ENCODE measurements around the gene GSTM2.
A peak's percentile ranks its signal among the peaks of the same experiment; 100 is the strongest.

The GSTM2 gene

DNA sequence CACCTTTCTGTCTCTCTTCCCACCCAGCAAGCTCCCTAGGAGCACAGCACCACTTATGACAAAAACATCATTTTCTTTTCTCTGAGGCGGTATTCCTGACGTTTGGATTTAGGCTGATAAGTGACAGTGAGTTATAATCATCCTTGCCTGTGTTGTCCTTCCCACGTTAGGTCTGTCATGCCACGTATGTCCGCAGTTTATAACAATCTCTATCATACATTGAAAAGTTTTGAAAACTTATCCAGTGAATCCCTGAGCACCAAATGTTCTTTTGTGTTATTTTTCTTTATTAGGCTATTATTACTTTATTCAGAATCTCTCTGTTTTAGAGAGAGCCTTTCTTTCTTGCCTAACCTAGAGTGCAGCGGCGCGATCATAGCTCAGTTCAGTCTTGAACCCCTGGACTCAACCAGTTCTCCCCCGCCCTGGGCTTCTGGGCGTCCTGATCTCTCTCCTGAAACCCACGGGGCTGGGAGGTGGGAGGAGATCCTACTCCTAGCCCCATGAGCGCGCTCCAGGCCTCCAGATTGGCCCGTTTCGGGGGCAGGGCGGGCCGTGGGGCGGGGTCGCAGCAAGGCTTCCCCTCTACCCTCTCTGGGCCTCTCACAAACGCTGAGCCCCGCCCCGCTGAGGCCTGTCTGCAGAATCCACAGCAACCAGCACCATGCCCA is at the start of gene GSTM2:
Gene GSTM2, plus strand, starts transcription at position 606 of the 671 bp plus-strand sequence. Its CDS starts 59 bp downstream, at position 665.
- peak; percentile 85 for DNase-seq

DNA sequence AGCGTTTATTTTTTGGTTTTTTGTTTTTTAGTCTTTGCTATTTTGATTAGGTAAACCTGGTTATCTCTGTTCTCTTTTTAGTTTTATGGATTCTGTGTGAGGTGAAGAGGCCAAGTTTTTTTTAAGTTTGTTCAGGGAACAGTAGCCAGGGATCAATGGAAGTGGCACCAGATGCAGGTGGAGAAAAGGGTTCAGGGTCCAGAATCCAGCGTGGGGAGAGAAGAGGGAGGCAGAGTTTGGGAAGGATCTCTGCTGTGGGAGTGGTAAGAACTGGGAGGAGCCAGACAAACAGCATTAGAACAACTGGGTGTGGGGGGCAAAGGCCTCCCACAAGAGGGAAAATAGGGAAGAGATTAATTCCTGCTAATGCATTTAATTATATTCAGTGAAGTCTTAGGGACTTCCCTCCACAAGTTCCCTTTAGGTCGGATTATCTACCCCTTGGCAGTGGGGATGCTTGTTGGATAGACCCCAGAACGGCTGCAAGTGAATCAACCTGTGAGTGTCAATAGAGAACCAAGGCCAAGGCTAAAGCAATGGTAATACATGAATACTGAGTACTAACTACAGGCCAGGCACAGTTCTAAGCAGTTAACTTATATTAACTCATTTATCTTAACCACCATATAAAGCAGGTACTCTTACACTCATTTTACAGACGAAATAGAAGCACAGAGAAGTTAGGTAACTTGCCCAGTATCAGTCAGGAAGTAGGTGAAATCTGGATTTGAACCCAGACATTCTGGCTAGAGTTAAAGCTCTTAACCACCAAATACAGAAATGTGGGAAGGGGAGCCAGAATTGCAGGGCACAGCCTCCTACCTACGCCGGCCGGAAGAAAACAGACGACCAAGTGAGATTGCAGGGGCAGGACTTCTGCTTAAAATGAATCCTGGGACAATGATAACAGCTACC is 48.9 kb upstream of the GSTM2 start:
- no peak for DNase-seq

DNA sequence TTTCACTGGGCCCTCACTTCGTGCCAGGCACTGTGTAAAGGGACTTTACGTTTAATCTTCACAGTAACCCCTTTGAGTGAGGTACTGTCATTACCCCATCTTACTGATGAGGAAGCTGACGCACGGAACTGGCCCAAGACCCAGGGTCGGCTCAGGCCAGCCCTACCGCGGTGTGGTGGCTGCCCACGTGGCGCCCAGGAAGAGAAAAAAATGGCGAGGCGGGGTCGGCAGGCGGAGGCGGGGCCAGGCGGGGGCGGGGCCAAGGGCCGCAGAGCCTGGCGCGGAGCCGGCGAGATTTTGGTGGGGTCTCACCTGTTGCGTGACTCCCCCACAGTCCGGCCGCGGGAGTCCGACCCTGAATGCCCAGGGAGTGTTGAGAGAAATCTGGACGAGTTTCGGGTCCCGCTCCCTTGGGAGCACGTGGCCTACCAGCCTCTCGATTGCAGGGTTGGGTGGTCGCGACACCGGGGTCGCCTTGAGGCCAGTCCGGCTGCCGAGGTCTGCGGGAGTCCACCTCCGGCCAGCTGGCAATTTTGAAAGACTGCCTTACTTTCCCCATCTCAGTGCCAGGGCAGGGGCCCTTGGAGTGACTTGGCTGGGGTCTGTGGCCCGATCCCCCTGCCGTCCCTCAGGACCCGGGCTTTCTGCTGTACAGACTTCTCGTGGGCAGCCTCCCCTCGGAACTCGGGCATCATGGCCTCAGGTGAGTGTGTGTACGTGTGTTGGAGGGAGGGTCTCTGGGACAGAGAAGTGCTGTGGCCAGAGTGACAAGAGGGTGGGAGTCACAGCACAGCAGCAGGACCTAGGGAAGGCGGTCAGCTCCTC is 48.1 kb upstream of the GSTM2 start, which contains the start of the genes AMPD2 and GNAT2:
Gene AMPD2, plus strand, starts transcription at position 262 of the 825 bp plus-strand sequence. CDS start 1,339 bp downstream, outside the sequence.
Gene GNAT2, minus strand, starts transcription at position 41 of the 825 bp plus-strand sequence. CDS start 6,746 bp downstream, outside the sequence.
- DNase-seq, result peak; percentile 37

GRCh38 chr1:109620401-109620791 is 47.5 kb upstream of the GSTM2 start:
- DNase-seq, result no peak

DNA sequence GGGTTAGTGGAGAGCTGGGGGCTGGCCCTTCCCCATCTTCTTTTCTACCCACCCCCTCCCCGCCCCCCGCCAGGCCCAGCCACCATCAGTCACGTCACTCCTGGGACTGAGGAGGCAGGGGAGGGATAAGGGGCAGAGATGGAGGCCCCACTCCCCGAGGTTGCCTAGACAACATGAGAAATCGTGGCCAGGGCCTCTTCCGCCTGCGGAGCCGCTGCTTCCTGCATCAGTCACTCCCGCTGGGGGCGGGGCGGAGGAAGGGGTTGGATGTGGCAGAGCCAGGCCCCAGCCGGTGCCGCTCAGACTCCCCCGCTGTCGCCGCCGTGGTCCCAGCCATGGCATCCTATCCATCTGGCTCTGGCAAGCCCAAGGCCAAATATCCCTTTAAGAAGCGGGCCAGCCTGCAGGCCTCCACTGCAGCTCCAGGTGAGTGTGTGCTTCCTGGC is 47.0 kb upstream of the GSTM2 start:
- peak; percentile 80 for DNase-seq

GRCh38 chr1:109621379-109622136 is 46.3 kb upstream of the GSTM2 start:
- DNase-seq, result no peak

DNA sequence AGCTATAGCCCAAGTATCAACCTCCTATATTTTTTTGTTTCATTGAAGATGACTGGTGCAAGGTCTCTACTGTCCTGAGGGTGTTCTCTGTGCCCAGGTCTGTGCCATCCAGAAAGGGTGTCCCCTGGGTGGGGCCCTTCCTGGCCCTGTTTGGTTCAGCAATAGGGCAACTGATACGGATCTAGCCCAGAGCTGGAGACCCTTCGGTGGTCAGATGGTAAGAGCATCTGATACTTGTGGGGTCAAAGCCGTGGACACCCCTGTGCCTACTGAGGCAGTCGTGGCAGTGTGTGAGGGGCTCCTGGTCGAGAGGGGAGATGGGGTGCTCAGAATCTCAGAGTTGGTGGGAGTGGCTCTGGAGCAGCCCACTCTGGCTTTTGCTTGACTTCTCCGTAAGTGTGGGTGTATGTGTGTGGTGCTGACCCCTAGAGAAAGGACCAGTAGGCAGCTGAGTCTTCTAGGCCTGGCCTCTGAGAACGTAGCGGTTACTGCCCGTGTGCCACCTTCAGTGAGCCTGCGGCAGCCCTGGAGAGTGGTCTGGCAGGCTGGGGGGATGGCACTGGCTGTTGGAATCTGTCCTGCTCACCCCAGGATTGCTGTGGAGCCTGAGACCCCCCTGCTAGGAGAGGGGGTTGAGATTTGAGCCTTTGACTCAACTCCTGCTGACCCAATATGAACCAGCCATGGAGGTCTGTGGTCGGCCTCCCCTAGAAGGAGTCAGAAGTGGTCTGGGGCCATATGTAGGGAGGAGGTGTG is 45.5 kb upstream of the GSTM2 start:
- no peak for DNase-seq

- DNase-seq, result no peak
Measured at GRCh38 chr1:109622895-109623294, 45.0 kb upstream of the GSTM2 start.

- DNase-seq, result peak; percentile 37
Measured at GRCh38 chr1:109623601-109624161, 44.2 kb upstream of the GSTM2 start.

DNA sequence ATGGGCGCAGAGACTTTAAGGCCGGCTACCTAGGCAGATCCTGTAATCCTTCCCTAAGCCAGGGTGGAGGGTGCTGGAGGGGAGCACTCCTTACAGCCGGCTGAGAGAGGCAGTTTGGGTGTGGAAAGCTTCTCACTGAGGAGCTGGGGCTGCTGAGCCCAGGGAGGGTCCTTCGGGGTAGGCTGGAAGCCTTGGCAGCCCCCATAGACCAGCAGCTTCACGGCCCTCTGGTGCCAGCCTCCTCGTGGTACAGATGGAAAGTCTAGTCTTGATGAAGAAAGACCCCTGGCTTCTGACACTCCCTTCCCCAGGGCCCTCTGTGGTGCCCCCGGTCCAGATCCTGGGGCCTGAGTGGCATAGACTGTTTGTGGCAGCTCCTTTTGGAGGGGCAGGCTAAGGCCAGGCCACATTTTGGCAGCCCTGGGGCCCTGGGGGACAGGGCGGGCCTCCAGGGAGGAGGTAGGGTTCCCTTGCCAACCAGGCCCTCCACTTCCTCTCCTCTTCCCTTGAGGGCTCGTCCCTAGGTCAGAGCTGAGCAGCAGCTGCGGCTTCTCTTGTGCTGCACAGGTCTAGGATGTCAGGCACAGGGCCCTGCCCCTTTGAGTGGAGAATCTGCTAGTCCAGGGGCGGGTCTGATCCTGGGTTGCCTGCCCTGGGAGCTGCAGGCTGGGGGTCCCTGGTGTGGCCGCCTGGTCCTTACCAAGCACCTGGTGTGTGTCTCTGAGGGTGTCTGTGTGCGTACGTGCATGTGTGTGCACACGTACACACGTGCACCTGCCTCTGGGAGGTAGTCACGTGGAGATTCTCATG is 43.5 kb upstream of the GSTM2 start:
- DNase-seq, result no peak

- DNase-seq, result no peak
Measured at GRCh38 chr1:109625176-109625575, 42.7 kb upstream of the GSTM2 start.

DNA sequence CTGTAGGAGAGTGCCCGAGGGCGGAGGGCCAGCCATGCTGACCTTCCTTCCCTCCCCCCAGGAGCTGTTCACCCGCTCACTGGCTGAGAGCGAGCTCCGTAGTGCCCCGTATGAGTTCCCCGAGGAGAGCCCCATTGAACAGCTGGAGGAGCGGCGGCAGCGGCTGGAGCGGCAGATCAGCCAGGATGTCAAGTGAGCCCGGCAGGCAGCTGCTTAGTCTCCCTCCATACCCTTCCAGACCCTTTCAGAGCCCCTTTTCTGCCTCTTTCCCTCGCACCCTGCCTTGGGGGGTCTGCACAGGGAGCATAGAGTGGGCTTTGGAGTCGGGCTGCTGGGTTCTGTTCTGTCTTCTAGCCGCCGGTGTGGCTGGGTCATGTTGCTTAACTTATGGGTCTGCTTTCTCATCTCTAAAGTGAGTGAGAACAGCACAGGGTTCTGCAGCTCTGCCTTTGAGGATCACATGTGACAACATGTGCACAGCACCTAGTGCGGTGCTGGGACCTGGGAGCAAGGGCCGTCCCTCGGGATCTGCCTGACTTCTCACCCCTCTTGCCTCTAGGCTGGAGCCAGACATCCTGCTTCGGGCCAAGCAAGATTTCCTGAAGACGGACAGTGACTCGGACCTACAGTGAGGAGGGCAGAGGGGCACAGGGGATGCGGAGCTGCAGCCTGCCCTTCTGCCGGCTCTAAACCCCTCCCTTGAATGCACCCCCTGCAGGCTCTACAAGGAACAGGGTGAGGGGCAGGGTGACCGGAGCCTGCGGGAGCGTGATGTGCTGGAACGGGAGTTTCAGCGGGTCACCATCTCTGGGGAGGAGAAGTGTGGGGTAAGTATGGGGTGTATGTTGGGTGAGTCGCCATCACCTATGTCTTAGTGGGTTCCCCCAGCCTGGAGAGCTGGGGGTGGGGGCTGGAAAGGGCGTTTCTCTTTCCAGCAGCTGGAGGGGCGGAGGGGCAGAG is 42.0 kb upstream of the GSTM2 start:
- DNase-seq, result no peak

- no peak for DNase-seq
Measured at GRCh38 chr1:109626682-109627408, 41.0 kb upstream of the GSTM2 start.

GRCh38 chr1:109627692-109628399 is 40.0 kb upstream of the GSTM2 start:
- no peak for DNase-seq

DNA sequence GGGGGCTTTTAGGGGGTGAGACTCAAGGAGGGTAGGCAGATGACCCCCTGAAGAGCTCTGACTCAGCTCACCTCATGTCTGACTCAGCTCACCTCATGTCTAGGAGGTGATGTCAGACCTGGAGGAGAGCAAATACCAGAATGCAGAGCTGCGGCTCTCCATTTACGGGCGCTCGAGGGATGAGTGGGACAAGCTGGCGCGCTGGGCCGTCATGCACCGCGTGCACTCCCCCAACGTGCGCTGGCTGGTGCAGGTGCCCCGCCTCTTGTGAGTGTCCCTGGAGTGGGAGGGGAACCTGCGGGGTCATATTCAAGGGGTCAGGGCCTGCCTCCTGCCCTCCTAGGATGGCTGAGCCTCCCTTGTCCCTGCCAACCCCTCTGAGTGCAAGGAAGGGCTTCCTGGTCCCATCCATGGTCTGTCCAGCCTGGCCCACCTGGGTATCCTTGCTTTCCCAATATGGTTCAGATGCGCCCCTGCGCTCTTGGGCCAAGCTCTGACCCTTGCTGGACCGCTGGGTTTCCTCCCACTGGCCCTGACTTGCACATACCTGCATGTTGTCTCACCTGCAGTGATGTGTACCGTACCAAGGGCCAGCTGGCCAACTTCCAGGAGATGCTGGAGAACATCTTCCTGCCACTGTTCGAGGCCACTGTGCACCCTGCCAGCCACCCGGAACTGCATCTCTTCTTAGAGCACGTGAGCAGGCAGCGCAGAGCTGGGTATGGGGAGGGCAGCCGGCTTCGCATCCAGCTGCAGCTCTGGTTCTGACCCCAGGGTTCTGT is 39.1 kb upstream of the GSTM2 start:
- DNase-seq, result no peak

GRCh38 chr1:109629372-109630030 is 38.4 kb upstream of the GSTM2 start:
- DNase-seq, result no peak

All from midbrain (tissue), 1 donor.